GM19452 (cell line): ENCODE measurements around the gene GJA1.
"Not testable (repeated sequence)": the region's sequence is repeated elsewhere in the genome, so short reads cannot be mapped to it uniquely, and the experiment has no call there.

ENCODE experiments used
- ATAC-seq: cut with Tn5 transposase; IDR thresholded peaks from one replicate; pipeline ENCODE4 v1.9.1; 2021; ENCODE audit not compliant: unreplicated experiment

Gene GJA1

GRCh38 chr6:121435444-121436069, at the start of gene GJA1:
Gene GJA1, plus strand, starts transcription at chr6:121435646. Its CDS starts 11,202 bp downstream, at chr6:121446848.
- ATAC-seq, result no peak

- not testable (repeated sequence) for ATAC-seq
Measured at GRCh38 chr6:121386551-121386950, 48.9 kb upstream of the GJA1 start.

- no peak for ATAC-seq
Measured at GRCh38 chr6:121389419-121389818, 46.0 kb upstream of the GJA1 start.

- ATAC-seq, result no peak
Measured at GRCh38 chr6:121393731-121394505, 41.5 kb upstream of the GJA1 start.

GRCh38 chr6:121395736-121396135, 39.7 kb upstream of the GJA1 start:
- no peak for ATAC-seq

- ATAC-seq, result not testable (repeated sequence)
Measured at GRCh38 chr6:121397188-121397587, 38.3 kb upstream of the GJA1 start.

- no peak for ATAC-seq
Measured at GRCh38 chr6:121398127-121398526, 37.3 kb upstream of the GJA1 start.

GRCh38 chr6:121399966-121400365, 35.5 kb upstream of the GJA1 start:
- ATAC-seq, result no peak

- ATAC-seq, result no peak
Measured at GRCh38 chr6:121403964-121404363, 31.5 kb upstream of the GJA1 start.

- no peak for ATAC-seq
Measured at GRCh38 chr6:121405306-121405705, 30.1 kb upstream of the GJA1 start.

- ATAC-seq, result no peak
Measured at GRCh38 chr6:121408321-121408720, 27.1 kb upstream of the GJA1 start.

- no peak for ATAC-seq
Measured at GRCh38 chr6:121413879-121414278, 21.6 kb upstream of the GJA1 start.

GRCh38 chr6:121418346-121418745, 17.1 kb upstream of the GJA1 start:
- no peak for ATAC-seq

GRCh38 chr6:121426686-121427085, 8.8 kb upstream of the GJA1 start:
- ATAC-seq, result no peak

- ATAC-seq, result no peak
Measured at GRCh38 chr6:121428872-121429756, 6.3 kb upstream of the GJA1 start.

- ATAC-seq, result no peak
Measured at GRCh38 chr6:121430514-121431460, 4.7 kb upstream of the GJA1 start.

- not testable (repeated sequence) for ATAC-seq
Measured at GRCh38 chr6:121431776-121432175, 3.7 kb upstream of the GJA1 start.

- ATAC-seq, result no peak
Measured at GRCh38 chr6:121434037-121434770, 1.2 kb upstream of the GJA1 start.

GRCh38 chr6:121436274-121436857, 920 bp downstream of the GJA1 start:
- no peak for ATAC-seq
